Hepatocyte (in vitro differentiated cells): Measurements from ENCODE around the gene SNF8. TPM values are rescaled to one million over a fixed set of nuclear protein-coding genes. Genes with fewer than 3 reads are reported as not detected.
A peak's percentile ranks its signal among the peaks of the same experiment; 100 is the strongest.

ENCODE experiments used
- DNase-seq: peaks from one replicate; pipeline ENCODE4 v3.0.0-alpha.2; 2016; ENCODE audit warnings: low spot score
- H2AFZ ChIP-seq: fragments of 200-600 bp; sonication (generic); 2 replicates; pipeline ENCODE4 v1.6.0; 2016; ENCODE audit warnings: antibody characterized with exemption, mild to moderate bottlenecking
- H3K27ac ChIP-seq: fragments of 200-600 bp; sonication (generic); 2 replicates; pipeline ENCODE4 v1.5.1; 2016; ENCODE audit warnings: mild to moderate bottlenecking
- H3K27me3 ChIP-seq: fragments of 200-600 bp; sonication (generic); 2 replicates; pipeline ENCODE4 v1.6.1; 2016
- H3K36me3 ChIP-seq: fragments of 200-600 bp; sonication (generic); replicated peaks from 2 replicates; pipeline ENCODE4 v1.5.1; 2016; ENCODE audit warnings: low read depth; ENCODE audit not compliant: insufficient read depth
- H3K4me1 ChIP-seq: fragments of 200-600 bp; sonication (generic); 2 replicates; pipeline ENCODE4 v1.5.1; 2016; ENCODE audit warnings: mild to moderate bottlenecking, moderate library complexity; ENCODE audit not compliant: insufficient read depth
- H3K4me2 ChIP-seq: fragments of 200-600 bp; sonication (generic); 2 replicates; pipeline ENCODE4 v1.6.0; 2016
- H3K4me3 ChIP-seq: fragments of 200-600 bp; sonication (generic); 2 replicates; pipeline ENCODE4 v1.5.1; 2016; ENCODE audit warnings: mild to moderate bottlenecking
- H3K79me2 ChIP-seq: fragments of 200-600 bp; sonication (generic); 2 replicates; pipeline ENCODE4 v1.6.0; 2017; ENCODE audit warnings: mild to moderate bottlenecking
- H3K9me2 ChIP-seq: fragments of 200-600 bp; sonication (generic); replicated peaks from 2 replicates; pipeline ENCODE4 v1.6.0; 2017; ENCODE audit warnings: mild to moderate bottlenecking; ENCODE audit not compliant: insufficient read depth
- H3K9me3 ChIP-seq: fragments of 200-600 bp; sonication (generic); 2 replicates; pipeline ENCODE4 v1.5.1; 2016; ENCODE audit warnings: low read depth, mild to moderate bottlenecking
- H4K20me1 ChIP-seq: fragments of 200-600 bp; sonication (generic); 2 replicates; pipeline ENCODE4 v1.6.0; 2016; ENCODE audit warnings: mild to moderate bottlenecking; ENCODE audit not compliant: insufficient read depth, poor library complexity, severe bottlenecking
- CTCF ChIP-seq: fragments of 200-600 bp; sonication (generic); IDR thresholded peaks from 2 replicates; pipeline ENCODE4 v1.5.1; 2016; ENCODE audit warnings: antibody characterized with exemption, mild to moderate bottlenecking; ENCODE audit not compliant: poor library complexity
- EZH2 ChIP-seq: fragments of 200-600 bp; sonication (generic); IDR thresholded peaks from 2 replicates; pipeline ENCODE4 v1.6.1; 2016; ENCODE audit warnings: antibody characterized with exemption, mild to moderate bottlenecking, borderline replicate concordance
- EZH2phosphoT487 ChIP-seq: fragments of 200-600 bp; sonication (generic); IDR thresholded peaks from one replicate; pipeline ENCODE4 v1.6.1; 2018; ENCODE audit warnings: antibody characterized with exemption, mild to moderate bottlenecking, low read depth, moderate library complexity; ENCODE audit not compliant: unreplicated experiment, severe bottlenecking
- WGBS: methylation state at CpG from one replicate; pipeline ENCODE4 v1.1.6; 2016; ENCODE audit warnings: low lambda C conversion rate; ENCODE audit errors: missing lambda C conversion rate; 5-methylcytosine and 5-hydroxymethylcytosine counted together
- polyA plus RNA-seq: library from polyadenylated mRNA; unstranded; fragments of >200 nt; fragmentation: Nextera tagmentation; extraction: Ambion mirVana; gene quantifications from 2 replicates; pipeline ENCODE4 v1.2.1, GENCODE V29; 2016
- total RNA-seq: library from RNA; depleted of rRNA; stranded (reverse); fragments of >200 nt; gene quantifications from 2 replicates; pipeline ENCODE4 v1.2.3, GENCODE V29; 2014

The SNF8 gene
- total and polyA plus RNA-seq, 2 experiments from 2014 or later: 101 to 195 TPM

DNA sequence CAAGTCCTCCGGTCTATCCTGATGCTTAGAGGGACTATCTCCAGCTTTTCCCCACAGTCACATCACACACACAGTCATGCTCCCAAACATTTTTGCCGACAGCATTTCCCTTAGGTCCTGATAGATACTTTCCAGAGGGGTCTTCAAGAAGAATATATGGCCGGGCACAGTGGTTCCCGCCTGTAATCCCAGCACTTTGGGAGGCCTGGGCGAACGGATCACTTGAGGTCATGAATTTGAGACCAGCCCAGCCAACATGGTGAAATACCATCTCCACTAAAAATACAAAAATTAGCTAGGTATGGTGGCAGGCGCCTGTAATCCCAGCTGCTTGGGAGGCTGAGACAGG, 28.1 kb upstream of the SNF8 start:
- H3K9me2 ChIP-seq: no peaks in the 10 kb centered on the region
- DNase-seq: no peak
- H3K4me2 ChIP-seq: peak overlapping the region; percentile 38
- no peaks in the 10 kb centered on the region for H3K27me3 ChIP-seq
- no peak overlapping the region for H3K4me3 ChIP-seq
- H4K20me1 ChIP-seq: no peaks in the 10 kb centered on the region
- no peak overlapping the region for H2AFZ ChIP-seq
- no peaks in the 10 kb centered on the region for H3K79me2 ChIP-seq
- H3K9me3 ChIP-seq: no peaks in the 10 kb centered on the region
- H3K27ac ChIP-seq: peak overlapping the region; percentile 84
- H3K36me3 ChIP-seq: no peaks in the 10 kb centered on the region
- peaks cover 22% of the 10 kb centered on the region for H3K4me1 ChIP-seq
- no peak for TF ChIP-seq CTCF
- TF ChIP-seq EZH2: no peak
- TF ChIP-seq EZH2phosphoT487: no peak
- 68% methylated on average over 7 of the region's 7 CpGs for WGBS

- Histone ChIP-seq H3K27me3 (no peaks in the 10 kb centered on the region), H3K36me3 (no peaks in the 10 kb centered on the region), H4K20me1 (no peaks in the 10 kb centered on the region), H3K9me3 (no peaks in the 10 kb centered on the region), H3K79me2 (no peaks in the 10 kb centered on the region), H3K4me2 (peak overlapping the region; percentile 43), H3K4me3 (no peak overlapping the region), H3K4me1 (peaks cover 22% of the 10 kb centered on the region), H3K27ac (peak overlapping the region; percentile 86), H2AFZ (no peak overlapping the region), H3K9me2 (no peaks in the 10 kb centered on the region)
- DNase-seq: peak; percentile 38
- no peak for TF ChIP-seq EZH2phosphoT487
- no peak for TF ChIP-seq EZH2
- no peak for TF ChIP-seq CTCF
- 59% methylated on average over 12 of the region's 12 CpGs for WGBS
Observed at GRCh38 chr17:48970865-48971687, 26.4 kb upstream of the SNF8 start.

DNA sequence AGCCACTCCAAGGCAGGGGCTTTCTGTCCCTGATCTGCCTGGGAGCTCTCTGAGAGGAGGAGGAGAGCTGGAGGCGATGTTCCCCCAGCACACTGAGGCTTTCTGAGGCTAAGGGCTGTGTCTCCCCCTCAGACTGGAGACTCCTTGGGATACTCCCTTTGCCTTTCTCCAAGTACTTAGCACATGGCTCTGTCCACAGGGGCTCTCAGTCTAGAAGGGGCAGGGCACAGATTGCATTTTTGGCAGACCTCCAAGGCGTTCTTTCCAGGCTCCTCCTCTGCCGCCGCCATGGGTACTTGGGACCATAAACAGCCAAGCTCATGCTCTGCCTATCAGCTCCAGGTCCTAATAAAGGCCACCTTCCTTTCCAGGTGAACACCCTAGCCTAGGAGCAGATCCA, 25.6 kb upstream of the SNF8 start:
- WGBS: 60% methylated on average over 4 of the region's 4 CpGs
- Histone ChIP-seq H3K4me1 (peaks cover 22% of the 10 kb centered on the region), H3K9me3 (no peaks in the 10 kb centered on the region), H3K27ac (no peak overlapping the region), H3K79me2 (no peaks in the 10 kb centered on the region), H4K20me1 (no peaks in the 10 kb centered on the region), H3K9me2 (no peaks in the 10 kb centered on the region), H3K36me3 (no peaks in the 10 kb centered on the region), H3K27me3 (no peaks in the 10 kb centered on the region), H3K4me3 (no peak overlapping the region), H3K4me2 (no peak overlapping the region), H2AFZ (no peak overlapping the region)
- DNase-seq: peak; percentile 53
- TF ChIP-seq EZH2phosphoT487 (no peak), EZH2 (no peak), CTCF (no peak)
